Measurements from ENCODE around the gene ATAD3B. TPM values are rescaled to one million over a fixed set of nuclear protein-coding genes. Genes with fewer than 3 reads are reported as not detected.

ATAD3B gene
- total and polyA plus RNA-seq, 2 of the 13 experiments (the other 11 are each of a cell fraction or from before 2014, with no cell fraction given): 9.6 to 31.1 TPM

DNA sequence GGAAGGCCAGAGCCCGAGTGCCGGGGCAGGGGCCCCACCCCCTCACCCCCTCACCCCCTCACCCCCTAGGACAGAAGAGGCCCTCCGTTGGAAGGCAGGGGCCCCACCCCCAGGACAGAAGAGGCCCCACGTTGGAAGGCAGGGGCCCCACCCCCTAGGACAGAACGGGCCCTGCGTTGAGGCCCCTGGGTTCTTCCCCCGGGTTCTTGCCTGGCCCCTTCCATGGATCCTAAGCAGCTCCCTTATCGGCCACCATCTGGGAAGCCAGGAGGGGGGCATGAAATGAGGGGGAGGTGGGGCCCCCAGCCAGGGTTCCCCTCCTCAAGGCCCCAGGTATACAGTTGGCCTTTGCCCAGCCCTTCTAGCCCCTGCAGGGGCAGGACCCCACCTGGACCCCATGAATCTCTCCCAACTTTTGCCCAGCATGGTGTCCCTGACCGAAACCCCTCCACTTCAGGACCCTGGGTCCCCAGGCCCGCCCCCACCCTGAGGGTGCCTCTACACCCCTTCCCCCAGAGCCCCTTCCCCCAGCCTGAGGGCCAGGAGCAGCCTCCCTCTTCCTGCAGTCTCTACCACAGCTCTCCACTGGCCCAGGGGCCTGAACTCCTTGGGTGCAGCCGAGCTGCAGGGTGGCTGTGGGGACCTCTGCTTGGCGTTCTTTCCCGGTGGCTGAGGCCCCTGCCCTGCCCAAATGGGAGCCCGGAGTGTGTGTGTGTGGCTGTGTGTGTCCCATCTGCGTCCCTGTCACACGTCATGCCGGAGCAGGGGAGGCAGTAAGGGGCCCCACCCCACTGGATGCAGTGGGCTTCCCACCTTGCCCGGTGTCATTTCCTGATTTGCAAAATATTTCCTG lies 40.3 kb upstream of the ATAD3B start (continued):
- TF ChIP-seq ZNF850 (CRISPR knock-in tag; conservative IDR thresholded peaks at IDR 0.05): no peak
- TF ChIP-seq, protein P1, sequence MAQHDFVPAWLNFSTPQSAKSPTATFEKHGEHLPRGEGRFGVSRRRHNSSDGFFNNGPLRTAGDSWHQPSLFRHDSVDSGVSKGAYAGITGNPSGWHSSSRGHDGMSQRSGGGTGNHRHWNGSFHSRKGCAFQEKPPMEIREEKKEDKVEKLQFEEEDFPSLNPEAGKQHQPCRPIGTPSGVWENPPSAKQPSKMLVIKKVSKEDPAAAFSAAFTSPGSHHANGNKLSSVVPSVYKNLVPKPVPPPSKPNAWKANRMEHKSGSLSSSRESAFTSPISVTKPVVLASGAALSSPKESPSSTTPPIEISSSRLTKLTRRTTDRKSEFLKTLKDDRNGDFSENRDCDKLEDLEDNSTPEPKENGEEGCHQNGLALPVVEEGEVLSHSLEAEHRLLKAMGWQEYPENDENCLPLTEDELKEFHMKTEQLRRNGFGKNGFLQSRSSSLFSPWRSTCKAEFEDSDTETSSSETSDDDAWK (CRISPR knock-in tag; IDR thresholded peaks at IDR 0.05): no peak
- TF ChIP-seq FOXA3 (CRISPR knock-in tag; IDR thresholded peaks at IDR 0.05): no peak
- no peak for TF ChIP-seq FOXO1 (CRISPR knock-in tag; IDR thresholded peaks at IDR 0.05)
- TF ChIP-seq ZC3H4 (CRISPR knock-in tag; IDR thresholded peaks at IDR 0.05; ENCODE audit: borderline replicate concordance): 0 out of 2 replicates have a peak, but pooled peaks have one; percentile 4
- 0 out of 2 replicates have a peak, but pooled peaks have one; percentile 64 for TF ChIP-seq EED (CRISPR knock-in tag; IDR thresholded peaks at IDR 0.05)
- TF ChIP-seq ISX (CRISPR knock-in tag; conservative IDR thresholded peaks at IDR 0.05): no peak
- TF ChIP-seq ZNF816 (CRISPR knock-in tag; IDR thresholded peaks at IDR 0.05; ENCODE audit: borderline replicate concordance): 0 out of 2 replicates have a peak, but pooled peaks have one; percentile 18
- TF ChIP-seq TGIF2 (CRISPR knock-in tag; IDR thresholded peaks at IDR 0.05): no peak; the same call in 1 of the 2 replicates
- TF ChIP-seq XBP1 (CRISPR knock-in tag; IDR thresholded peaks at IDR 0.05): no peak
- no peak for TF ChIP-seq ZNF737 (CRISPR knock-in tag; IDR thresholded peaks at IDR 0.05; ENCODE audit: borderline replicate concordance)
- TF ChIP-seq, protein P2, sequence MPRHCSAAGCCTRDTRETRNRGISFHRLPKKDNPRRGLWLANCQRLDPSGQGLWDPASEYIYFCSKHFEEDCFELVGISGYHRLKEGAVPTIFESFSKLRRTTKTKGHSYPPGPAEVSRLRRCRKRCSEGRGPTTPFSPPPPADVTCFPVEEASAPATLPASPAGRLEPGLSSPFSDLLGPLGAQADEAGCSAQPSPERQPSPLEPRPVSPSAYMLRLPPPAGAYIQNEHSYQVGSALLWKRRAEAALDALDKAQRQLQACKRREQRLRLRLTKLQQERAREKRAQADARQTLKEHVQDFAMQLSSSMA (CRISPR knock-in tag; IDR thresholded peaks at IDR 0.05): no peak; the same call in 1 of the 2 replicates
- peak; percentile 20 for TF ChIP-seq ASH2L (IDR thresholded peaks at IDR 0.05; ENCODE audit: insufficient read length, low read depth, low read length)
- TF ChIP-seq REL (CRISPR knock-in tag; conservative IDR thresholded peaks at IDR 0.05): no peak
- TF ChIP-seq MAFG (CRISPR knock-in tag; IDR thresholded peaks at IDR 0.05): no peak
- TF ChIP-seq NCOA5 (CRISPR knock-in tag; IDR thresholded peaks at IDR 0.05): no peak
- TF ChIP-seq ZNF296 (CRISPR knock-in tag; conservative IDR thresholded peaks at IDR 0.05): no peak
- no peak for TF ChIP-seq ZNF12 (CRISPR knock-in tag; IDR thresholded peaks at IDR 0.05)
- TF ChIP-seq ZNF782 (CRISPR knock-in tag; IDR thresholded peaks at IDR 0.05; ENCODE audit: borderline replicate concordance): no peak
- TF ChIP-seq, protein P3, sequence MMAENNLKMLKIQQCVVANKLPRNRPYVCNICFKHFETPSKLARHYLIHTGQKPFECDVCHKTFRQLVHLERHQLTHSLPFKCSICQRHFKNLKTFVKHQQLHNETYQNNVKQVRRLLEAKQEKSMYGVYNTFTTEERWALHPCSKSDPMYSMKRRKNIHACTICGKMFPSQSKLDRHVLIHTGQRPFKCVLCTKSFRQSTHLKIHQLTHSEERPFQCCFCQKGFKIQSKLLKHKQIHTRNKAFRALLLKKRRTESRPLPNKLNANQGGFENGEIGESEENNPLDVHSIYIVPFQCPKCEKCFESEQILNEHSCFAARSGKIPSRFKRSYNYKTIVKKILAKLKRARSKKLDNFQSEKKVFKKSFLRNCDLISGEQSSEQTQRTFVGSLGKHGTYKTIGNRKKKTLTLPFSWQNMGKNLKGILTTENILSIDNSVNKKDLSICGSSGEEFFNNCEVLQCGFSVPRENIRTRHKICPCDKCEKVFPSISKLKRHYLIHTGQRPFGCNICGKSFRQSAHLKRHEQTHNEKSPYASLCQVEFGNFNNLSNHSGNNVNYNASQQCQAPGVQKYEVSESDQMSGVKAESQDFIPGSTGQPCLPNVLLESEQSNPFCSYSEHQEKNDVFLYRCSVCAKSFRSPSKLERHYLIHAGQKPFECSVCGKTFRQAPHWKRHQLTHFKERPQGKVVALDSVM (CRISPR knock-in tag; IDR thresholded peaks at IDR 0.05): no peak
- TF ChIP-seq, protein P4, sequence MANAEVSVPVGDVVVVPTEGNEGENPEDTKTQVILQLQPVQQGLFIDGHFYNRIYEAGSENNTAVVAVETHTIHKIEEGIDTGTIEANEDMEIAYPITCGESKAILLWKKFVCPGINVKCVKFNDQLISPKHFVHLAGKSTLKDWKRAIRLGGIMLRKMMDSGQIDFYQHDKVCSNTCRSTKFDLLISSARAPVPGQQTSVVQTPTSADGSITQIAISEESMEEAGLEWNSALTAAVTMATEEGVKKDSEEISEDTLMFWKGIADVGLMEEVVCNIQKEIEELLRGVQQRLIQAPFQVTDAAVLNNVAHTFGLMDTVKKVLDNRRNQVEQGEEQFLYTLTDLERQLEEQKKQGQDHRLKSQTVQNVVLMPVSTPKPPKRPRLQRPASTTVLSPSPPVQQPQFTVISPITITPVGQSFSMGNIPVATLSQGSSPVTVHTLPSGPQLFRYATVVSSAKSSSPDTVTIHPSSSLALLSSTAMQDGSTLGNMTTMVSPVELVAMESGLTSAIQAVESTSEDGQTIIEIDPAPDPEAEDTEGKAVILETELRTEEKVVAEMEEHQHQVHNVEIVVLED (CRISPR knock-in tag; IDR thresholded peaks at IDR 0.05; ENCODE audit: borderline replicate concordance): no peak
- TF ChIP-seq MTF1 (CRISPR knock-in tag; IDR thresholded peaks at IDR 0.05): no peak
- no peak for TF ChIP-seq RXRB (CRISPR knock-in tag; IDR thresholded peaks at IDR 0.05; ENCODE audit: borderline replicate concordance)
- TF ChIP-seq JUNB (CRISPR knock-in tag; IDR thresholded peaks at IDR 0.05; ENCODE audit: borderline replicate concordance): no peak
- no peak for TF ChIP-seq ZNF768 (CRISPR knock-in tag; IDR thresholded peaks at IDR 0.05)
